Osteocyte (in vitro differentiated cells): ENCODE data around the gene MTCH2. TPM values are rescaled to one million over a fixed set of nuclear protein-coding genes. Genes with fewer than 3 reads are reported as not detected.

Experiments used
- DNase-seq: peaks from one replicate; pipeline ENCODE4 v3.0.0; 2021; ENCODE audit warnings: mixed read lengths; ENCODE audit not compliant: unreplicated experiment; ENCODE audit errors: extremely low spot score
- H3K27ac Mint-ChIP-seq: one replicate; pipeline ENCODE4 v1.8.0; 2021; ENCODE audit warnings: mild to moderate bottlenecking, mixed read lengths; ENCODE audit not compliant: unreplicated experiment
- H3K27me3 Mint-ChIP-seq: one replicate; pipeline ENCODE4 v1.8.0; 2021; ENCODE audit warnings: mixed read lengths; ENCODE audit not compliant: unreplicated experiment
- H3K36me3 Mint-ChIP-seq: one replicate; pipeline ENCODE4 v1.8.0; 2021; ENCODE audit warnings: mixed read lengths; ENCODE audit not compliant: unreplicated experiment
- H3K4me1 Mint-ChIP-seq: one replicate; pipeline ENCODE4 v1.8.0; 2021; ENCODE audit warnings: mixed read lengths; ENCODE audit not compliant: unreplicated experiment
- H3K4me3 Mint-ChIP-seq: one replicate; pipeline ENCODE4 v1.8.0; 2021; ENCODE audit warnings: mild to moderate bottlenecking, moderate library complexity, mixed read lengths; ENCODE audit not compliant: unreplicated experiment
- H3K9me3 Mint-ChIP-seq: one replicate; pipeline ENCODE4 v1.8.0; 2021; ENCODE audit warnings: mixed read lengths; ENCODE audit not compliant: unreplicated experiment
- CTCF ChIP-seq: fragments of 200-600 bp; sonication (generic); IDR thresholded peaks from 2 replicates; pipeline ENCODE4 v1.5.0; 2021; ENCODE audit warnings: antibody characterized with exemption, mild to moderate bottlenecking, moderate library complexity
- total RNA-seq: library from RNA; stranded (reverse); gene quantifications from 2 replicates; pipeline ENCODE4 v1.2.1, GENCODE V29; 2021

MTCH2 gene
- total RNA-seq, 1 donor from 2014 or later, result 84.4 TPM

GRCh38 chr11:47578524-47579494 lies 63.5 kb downstream of the MTCH2 start, which contains the start of the genes KBTBD4 and NDUFS3:
Gene KBTBD4, minus strand, starts transcription at chr11:47578970. Its CDS starts 19 bp downstream, at chr11:47578951.
Gene NDUFS3, plus strand, starts transcription at chr11:47579074. Its CDS starts 18 bp downstream, at chr11:47579092.
- TF ChIP-seq CTCF, result no peak
- H3K9me3 Mint-ChIP-seq, result no peaks in the 10 kb centered on the region
- peaks cover 30% of the 10 kb centered on the region for H3K4me1 Mint-ChIP-seq
- no peaks in the 10 kb centered on the region for H3K27me3 Mint-ChIP-seq
- peak within 1 kb of the TSS; percentile 100 for H3K4me3 Mint-ChIP-seq
- DNase-seq, result peak; percentile 94
- peaks cover 26% of the 10 kb centered on the region for H3K36me3 Mint-ChIP-seq
- peak within 1 kb of the TSS; percentile 100 for H3K27ac Mint-ChIP-seq

GRCh38 chr11:47577460-47578041 lies 64.8 kb downstream of the MTCH2 start:
- Mint-ChIP-seq H3K36me3 (peaks cover 23% of the 10 kb centered on the region), H3K27me3 (no peaks in the 10 kb centered on the region), H3K4me1 (peaks cover 42% of the 10 kb centered on the region), H3K9me3 (no peaks in the 10 kb centered on the region), H3K27ac (peak overlapping the region; percentile 100), H3K4me3 (peak overlapping the region; percentile 100)
- no peak for TF ChIP-seq CTCF
- no peak for DNase-seq

GRCh38 chr11:47573321-47573720 lies 69.0 kb downstream of the MTCH2 start:
- TF ChIP-seq CTCF, result no peak
- no peaks in the 10 kb centered on the region for H3K27me3 Mint-ChIP-seq
- peaks cover 22% of the 10 kb centered on the region for H3K36me3 Mint-ChIP-seq

GRCh38 chr11:47572715-47573255 lies 69.6 kb downstream of the MTCH2 start:
- H3K27ac Mint-ChIP-seq, result no peak overlapping the region
- peaks cover 32% of the 10 kb centered on the region for H3K4me1 Mint-ChIP-seq
- H3K4me3 Mint-ChIP-seq, result no peak overlapping the region
- no peak for TF ChIP-seq CTCF
- H3K36me3 Mint-ChIP-seq, result peaks cover 22% of the 10 kb centered on the region
- DNase-seq, result no peak
- no peaks in the 10 kb centered on the region for H3K9me3 Mint-ChIP-seq
- no peaks in the 10 kb centered on the region for H3K27me3 Mint-ChIP-seq

More at GRCh38 chr11:47573321-47573720, 69.0 kb downstream of the MTCH2 start:
- Mint-ChIP-seq H3K9me3 (no peaks in the 10 kb centered on the region), H3K27ac (no peak overlapping the region), H3K4me3 (no peak overlapping the region), H3K4me1 (peaks cover 37% of the 10 kb centered on the region)
- no peak for DNase-seq
